GM19099 (cell line): ENCODE measurements around the gene CAMTA1.

Experiments
- POLR2A ChIP-seq: IDR thresholded peaks from 3 replicates; pipeline ENCODE4 v1.6.1; 2011; ENCODE audit warnings: low read depth; ENCODE audit not compliant: insufficient read length; ENCODE audit errors: extremely low read depth

Gene CAMTA1

GRCh38 chr1:6911021-6911941 lies 126.0 kb downstream of the CAMTA1 start:
- no peak for TF ChIP-seq POLR2A

- no peak for TF ChIP-seq POLR2A
These were observed 126.7 kb downstream of the CAMTA1 start for GRCh38 chr1:6911974-6912373.

GRCh38 chr1:6912518-6912917 lies 127.3 kb downstream of the CAMTA1 start:
- TF ChIP-seq POLR2A: no peak

- no peak for TF ChIP-seq POLR2A
These were observed 127.8 kb downstream of the CAMTA1 start for GRCh38 chr1:6913086-6913485.

GRCh38 chr1:6914706-6915105 lies 129.5 kb downstream of the CAMTA1 start:
- TF ChIP-seq POLR2A: no peak

GRCh38 chr1:6915999-6916565 lies 130.8 kb downstream of the CAMTA1 start:
- no peak for TF ChIP-seq POLR2A

- TF ChIP-seq POLR2A: no peak
These were observed 131.8 kb downstream of the CAMTA1 start for GRCh38 chr1:6917067-6917466.

- TF ChIP-seq POLR2A: no peak
These were observed 133.1 kb downstream of the CAMTA1 start for GRCh38 chr1:6918186-6918924.

GRCh38 chr1:6918925-6919511 lies 133.8 kb downstream of the CAMTA1 start:
- no peak for TF ChIP-seq POLR2A

- no peak for TF ChIP-seq POLR2A
These were observed 137.1 kb downstream of the CAMTA1 start for GRCh38 chr1:6922096-6922931.

- no peak for TF ChIP-seq POLR2A
These were observed 137.8 kb downstream of the CAMTA1 start for GRCh38 chr1:6923012-6923411.

- no peak for TF ChIP-seq POLR2A
These were observed 138.2 kb downstream of the CAMTA1 start for GRCh38 chr1:6923416-6923815.

- TF ChIP-seq POLR2A: no peak
These were observed 139.0 kb downstream of the CAMTA1 start for GRCh38 chr1:6923955-6924881.
